H9 (cell line): ENCODE data around the gene FXYD4. TPM values are rescaled to one million over a fixed set of nuclear protein-coding genes. Genes with fewer than 3 reads are reported as not detected.

ENCODE experiments used
- DNase-seq: peaks from one replicate; pipeline ENCODE4 v3.0.0-alpha.2; 2017
- H2AFZ ChIP-seq: one replicate; pipeline ENCODE4 v1.6.1; 2013; ENCODE audit warnings: mild to moderate bottlenecking, low read length, control low read depth, moderate library complexity
- H2AK5ac ChIP-seq: 2 replicates; pipeline ENCODE4 v1.6.1; 2013; ENCODE audit warnings: low read length, control low read depth, mixed read lengths; ENCODE audit not compliant: insufficient read length
- H2BK120ac ChIP-seq: one replicate; pipeline ENCODE4 v1.6.1; 2013; ENCODE audit warnings: low read depth, mild to moderate bottlenecking, low read length, control low read depth, inconsistent platforms; ENCODE audit not compliant: poor library complexity, severe bottlenecking
- H2BK12ac ChIP-seq: 2 replicates; pipeline ENCODE4 v1.6.1; 2013; ENCODE audit warnings: low read length, control low read depth, mixed read lengths, low read depth; ENCODE audit not compliant: insufficient read length
- H2BK15ac ChIP-seq: 2 replicates; pipeline ENCODE4 v1.6.1; 2013; ENCODE audit warnings: low read depth, low read length, control low read depth
- H2BK20ac ChIP-seq: one replicate; pipeline ENCODE4 v1.6.1; 2013; ENCODE audit warnings: low read depth, mild to moderate bottlenecking, low read length, control low read depth, inconsistent platforms; ENCODE audit not compliant: poor library complexity, severe bottlenecking
- H2BK5ac ChIP-seq: 2 replicates; pipeline ENCODE4 v1.6.1; 2013; ENCODE audit warnings: low read length, control low read depth, mixed read lengths; ENCODE audit not compliant: insufficient read length
- H3K14ac ChIP-seq: 2 replicates; pipeline ENCODE4 v1.6.1; 2013; ENCODE audit warnings: low read length, control low read depth; ENCODE audit not compliant: insufficient read depth
- H3K18ac ChIP-seq: 2 replicates; pipeline ENCODE4 v1.6.1; 2013; ENCODE audit warnings: low read depth, mild to moderate bottlenecking, mixed read lengths, low read length, control low read depth; ENCODE audit not compliant: insufficient read length
- H3K23ac ChIP-seq: 2 replicates; pipeline ENCODE4 v1.6.1; 2013; ENCODE audit warnings: low read length, control low read depth, mixed read lengths, low read depth; ENCODE audit not compliant: insufficient read length
- H3K23me2 ChIP-seq: 2 replicates; pipeline ENCODE4 v1.6.1; 2013; ENCODE audit warnings: low read depth, mild to moderate bottlenecking, mixed read lengths, low read length, control low read depth; ENCODE audit not compliant: insufficient read length, poor library complexity, severe bottlenecking
- H3K27ac ChIP-seq: 2 replicates; pipeline ENCODE4 v1.5.1; 2013; ENCODE audit warnings: low read length, control low read depth, mixed read lengths, low read depth; ENCODE audit not compliant: insufficient read length
- H3K27me3 ChIP-seq: 2 replicates; pipeline ENCODE4 v1.6.1; 2013; ENCODE audit warnings: low read length, control low read depth, inconsistent platforms; ENCODE audit not compliant: insufficient read depth
- H3K4ac ChIP-seq: 2 replicates; pipeline ENCODE4 v1.6.1; 2013; ENCODE audit warnings: low read depth, mild to moderate bottlenecking, control low read depth, inconsistent platforms, low read length, moderate library complexity
- H3K4me1 ChIP-seq: 2 replicates; pipeline ENCODE4 v1.6.1; 2013; ENCODE audit warnings: low read length, control low read depth, inconsistent platforms; ENCODE audit not compliant: insufficient read depth
- H3K4me2 ChIP-seq: 2 replicates; pipeline ENCODE4 v1.6.1; 2013; ENCODE audit warnings: low read length, control low read depth, mixed read lengths; ENCODE audit not compliant: insufficient read length, insufficient read depth
- H3K56ac ChIP-seq: 2 replicates; pipeline ENCODE4 v1.6.1; 2013; ENCODE audit warnings: low read depth, mild to moderate bottlenecking, mixed read lengths, low read length, control low read depth; ENCODE audit not compliant: insufficient read length
- H3K79me1 ChIP-seq: 2 replicates; pipeline ENCODE4 v1.6.1; 2013; ENCODE audit warnings: low read depth, mild to moderate bottlenecking, moderate library complexity, low read length, control low read depth, inconsistent platforms; ENCODE audit not compliant: insufficient read depth, poor library complexity, severe bottlenecking
- H3K79me2 ChIP-seq: 2 replicates; pipeline ENCODE4 v1.6.1; 2013; ENCODE audit warnings: low read length, control low read depth, inconsistent platforms; ENCODE audit not compliant: insufficient read depth
- H3K9ac ChIP-seq: 2 replicates; pipeline ENCODE4 v1.6.1; 2013; ENCODE audit warnings: low read length, control low read depth, mixed read lengths; ENCODE audit not compliant: insufficient read length; ENCODE audit errors: extremely low read depth
- H3K9me3 ChIP-seq: one replicate; pipeline ENCODE4 v1.6.1; 2013; ENCODE audit warnings: low read depth, low read length, inconsistent platforms; ENCODE audit not compliant: control insufficient read depth
- H3T11ph ChIP-seq: one replicate; pipeline ENCODE4 v1.6.1; 2013; ENCODE audit warnings: mild to moderate bottlenecking, low read length, control low read depth, inconsistent platforms
- H4K20me1 ChIP-seq: one replicate; pipeline ENCODE4 v1.6.1; 2013; ENCODE audit not compliant: control insufficient read depth, insufficient read length, insufficient read depth
- H4K5ac ChIP-seq: 2 replicates; pipeline ENCODE4 v1.6.1; 2013; ENCODE audit warnings: low read depth, mild to moderate bottlenecking, mixed read lengths, low read length, control low read depth; ENCODE audit not compliant: insufficient read length
- H4K8ac ChIP-seq: replicated peaks from 2 replicates; pipeline ENCODE4 v1.6.1; 2013; ENCODE audit warnings: low read length, control low read depth, mixed read lengths, low read depth; ENCODE audit not compliant: insufficient read length
- H4K91ac ChIP-seq: 2 replicates; pipeline ENCODE4 v1.6.1; 2013; ENCODE audit warnings: low read depth, mild to moderate bottlenecking, moderate library complexity, mixed read lengths, low read length, control low read depth; ENCODE audit not compliant: insufficient read length
- H3K27ac Mint-ChIP-seq, 3 experiments: 2 replicates in 2 of 3; 3 replicates in 1 of 3; pipeline ENCODE4 v1.8.0; 2020 to 2021; ENCODE audit warnings: mixed read lengths in 3 of 3, mild to moderate bottlenecking in 1 of 3, moderate library complexity in 1 of 3
- H3K27me3 Mint-ChIP-seq: 2 replicates; pipeline ENCODE4 v1.8.0; 2021; ENCODE audit warnings: low read depth, mild to moderate bottlenecking, moderate library complexity, mixed read lengths
- H3K36me3 Mint-ChIP-seq, 3 experiments: 2 replicates in 2 of 3; 3 replicates in 1 of 3; pipeline ENCODE4 v1.8.0; 2020 to 2021; ENCODE audit warnings: low read depth in 3 of 3, mixed read lengths in 3 of 3; ENCODE audit not compliant: insufficient read depth in 1 of 3
- H3K4me1 Mint-ChIP-seq, 2 experiments: 2 replicates each; pipeline ENCODE4 v1.8.0; 2020; ENCODE audit warnings: mixed read lengths in 2 of 2
- H3K4me3 Mint-ChIP-seq, 2 experiments: 2 replicates in 1 of 2; 3 replicates in 1 of 2; pipeline ENCODE4 v1.8.0; 2020 to 2021; ENCODE audit warnings: mild to moderate bottlenecking in 2 of 2, mixed read lengths in 2 of 2, moderate library complexity in 1 of 2
- H3K9me3 Mint-ChIP-seq, 2 experiments: 2 replicates in 1 of 2; 3 replicates in 1 of 2; pipeline ENCODE4 v1.8.0; 2020; ENCODE audit warnings: mild to moderate bottlenecking in 2 of 2, mixed read lengths in 2 of 2, moderate library complexity in 1 of 2
- WGBS: extraction: QIAGEN DNeasy Blood & Tissue Kit; methylation state at CpG from one replicate; pipeline ENCODE4 v1.1.7; 2013; ENCODE audit warnings: missing lambda C conversion rate, low lambda C conversion rate, mixed read lengths; ENCODE audit not compliant: insufficient read length; ENCODE audit errors: extremely low coverage; 5-methylcytosine and 5-hydroxymethylcytosine counted together
- total RNA-seq: library from RNA; stranded (reverse); gene quantifications from 2 replicates; pipeline ENCODE4 v1.2.1, GENCODE V29; 2021
- TF ChIP-seq, protein P1 (sequence below): fragments of 200-600 bp; sonication (generic); conservative IDR thresholded peaks from 3 replicates; pipeline ENCODE4 v1.8.0; 2021; ENCODE audit warnings: antibody characterized with exemption, mild to moderate bottlenecking

Gene FXYD4
- total RNA-seq, 1 experiment from 2014 or later = not detected

DNA sequence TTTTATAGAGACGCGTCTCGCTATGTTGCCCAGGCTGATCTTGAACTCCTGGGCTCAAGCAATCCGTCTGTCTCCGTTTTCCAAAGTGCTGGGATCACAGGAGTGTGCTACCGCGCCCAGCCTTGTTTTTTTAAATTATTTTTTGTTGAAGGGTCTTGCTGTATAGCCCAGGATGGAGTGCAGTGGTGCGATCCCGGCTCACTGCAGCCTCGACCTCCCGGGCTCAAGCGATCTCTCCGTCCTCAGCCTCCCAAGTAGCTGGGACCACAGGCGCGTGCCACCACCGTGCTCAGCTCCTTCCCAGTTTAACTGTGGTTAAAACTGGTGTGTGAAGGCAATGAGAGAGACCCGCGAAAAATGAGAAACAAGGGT, 48.5 kb downstream of the FXYD4 start:
- no peak overlapping the region for H2BK5ac ChIP-seq
- no peaks in the 10 kb centered on the region for H3K79me1 ChIP-seq
- H3K27ac ChIP-seq = no peak overlapping the region
- Mint-ChIP-seq H3K27me3 (peaks cover 17% of the 10 kb centered on the region), H3K4me1 (peaks cover 6% of the 10 kb centered on the region in 2 experiments), H3K4me3 (peak overlapping the region; percentile 25 to 40; a peak in 2 of 5 replicates), H3K27ac (no peak overlapping the region), H3K36me3 (peaks cover 0 to 9% (median 3%) of the 10 kb centered on the region in 3 experiments; a peak in 3 of 7 replicates), H3K9me3 (peaks cover 3 to 13% of the 10 kb centered on the region in 2 experiments; a peak in 4 of 5 replicates)
- TF ChIP-seq, protein P1, sequence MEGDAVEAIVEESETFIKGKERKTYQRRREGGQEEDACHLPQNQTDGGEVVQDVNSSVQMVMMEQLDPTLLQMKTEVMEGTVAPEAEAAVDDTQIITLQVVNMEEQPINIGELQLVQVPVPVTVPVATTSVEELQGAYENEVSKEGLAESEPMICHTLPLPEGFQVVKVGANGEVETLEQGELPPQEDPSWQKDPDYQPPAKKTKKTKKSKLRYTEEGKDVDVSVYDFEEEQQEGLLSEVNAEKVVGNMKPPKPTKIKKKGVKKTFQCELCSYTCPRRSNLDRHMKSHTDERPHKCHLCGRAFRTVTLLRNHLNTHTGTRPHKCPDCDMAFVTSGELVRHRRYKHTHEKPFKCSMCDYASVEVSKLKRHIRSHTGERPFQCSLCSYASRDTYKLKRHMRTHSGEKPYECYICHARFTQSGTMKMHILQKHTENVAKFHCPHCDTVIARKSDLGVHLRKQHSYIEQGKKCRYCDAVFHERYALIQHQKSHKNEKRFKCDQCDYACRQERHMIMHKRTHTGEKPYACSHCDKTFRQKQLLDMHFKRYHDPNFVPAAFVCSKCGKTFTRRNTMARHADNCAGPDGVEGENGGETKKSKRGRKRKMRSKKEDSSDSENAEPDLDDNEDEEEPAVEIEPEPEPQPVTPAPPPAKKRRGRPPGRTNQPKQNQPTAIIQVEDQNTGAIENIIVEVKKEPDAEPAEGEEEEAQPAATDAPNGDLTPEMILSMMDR = no peak
- WGBS = no CpG with 5 or more reads among the region's 18 CpGs
- H2BK20ac ChIP-seq = no peak overlapping the region
- no peaks in the 10 kb centered on the region for H3K27me3 ChIP-seq
- no peak overlapping the region for H2AFZ ChIP-seq
- H3K14ac ChIP-seq = no peak overlapping the region
- H3K4ac ChIP-seq = no peak overlapping the region
- H3K56ac ChIP-seq = no peak overlapping the region
- no peak overlapping the region for H3K9ac ChIP-seq
- no peak overlapping the region for H2BK120ac ChIP-seq
- no peak overlapping the region for H4K91ac ChIP-seq
- no peaks in the 10 kb centered on the region for H3K79me2 ChIP-seq
- no peak overlapping the region for H3T11ph ChIP-seq
- no peak overlapping the region for H4K8ac ChIP-seq
- no peak overlapping the region for H3K4me2 ChIP-seq
- H3K23me2 ChIP-seq = no peaks in the 10 kb centered on the region
- no peak overlapping the region for H3K23ac ChIP-seq
- H2BK12ac ChIP-seq = no peak overlapping the region
- H3K18ac ChIP-seq = peak overlapping the region; percentile 32
- H4K20me1 ChIP-seq = no peaks in the 10 kb centered on the region
- H3K9me3 ChIP-seq = no peaks in the 10 kb centered on the region
- DNase-seq = no peak
- H2BK15ac ChIP-seq = no peak overlapping the region
- no peak overlapping the region for H2AK5ac ChIP-seq
- H3K4me1 ChIP-seq = no peaks in the 10 kb centered on the region
- no peak overlapping the region for H4K5ac ChIP-seq
